HL-60 (cell line): ENCODE results near the gene DAGLA.

Source experiments
- DNase-seq, 2 experiments: peaks; one replicate each; pipeline ENCODE4 v3.0.0-alpha.2; 2010 to 2020; ENCODE audit warnings: low read depth in 1 of 2, low spot score in 1 of 2
- H3K27ac ChIP-seq: fragments of 250-450 bp; sonication (Bioruptor Pico); replicated peaks from 2 replicates; pipeline ENCODE4 v1.5.1; 2020; ENCODE audit warnings: mild to moderate bottlenecking, moderate library complexity
- H3K27me3 ChIP-seq: fragments of 250-450 bp; sonication (Bioruptor Pico); 2 replicates; pipeline ENCODE4 v1.5.1; 2021; ENCODE audit warnings: mild to moderate bottlenecking, moderate library complexity; ENCODE audit not compliant: insufficient read depth, poor library complexity, severe bottlenecking
- H3K4me3 ChIP-seq: replicated peaks from 2 replicates; pipeline ENCODE4 v1.5.1; 2011; ENCODE audit warnings: mild to moderate bottlenecking, control low read depth, low read length; ENCODE audit not compliant: insufficient read depth
- CTCF ChIP-seq: IDR thresholded peaks from one replicate; pipeline ENCODE4 v1.5.1; 2011; ENCODE audit warnings: low read length, control low read depth, inconsistent platforms; ENCODE audit not compliant: insufficient read depth
- GABPA ChIP-seq: IDR thresholded peaks from 2 replicates; pipeline ENCODE4 v1.6.1; 2012; ENCODE audit warnings: low read depth
- POLR2AphosphoS5 ChIP-seq: IDR thresholded peaks from 2 replicates; pipeline ENCODE4 v1.6.1; 2012; ENCODE audit warnings: low read depth
- REST ChIP-seq: IDR thresholded peaks from 2 replicates; pipeline ENCODE4 v1.6.1; 2012; ENCODE audit warnings: low read depth; ENCODE audit not compliant: insufficient replicate concordance
- SPI1 ChIP-seq: IDR thresholded peaks from 2 replicates; pipeline ENCODE4 v1.6.1; 2012; ENCODE audit warnings: low read depth, mild to moderate bottlenecking, borderline replicate concordance

DAGLA gene

GRCh38 chr11:61744181-61744580, 64.0 kb downstream of the DAGLA start:
- Histone ChIP-seq H3K27me3 (no peaks in the 10 kb centered on the region), H3K4me3 (no peak overlapping the region), H3K27ac (no peak overlapping the region)
- DNase-seq = no peak
- no peak for TF ChIP-seq POLR2AphosphoS5
- TF ChIP-seq GABPA = no peak
- no peak for TF ChIP-seq CTCF
- no peak for TF ChIP-seq REST
- no peak for TF ChIP-seq SPI1

GRCh38 chr11:61744609-61745156, 64.5 kb downstream of the DAGLA start:
- Histone ChIP-seq H3K27ac (no peak overlapping the region), H3K4me3 (no peak overlapping the region), H3K27me3 (no peaks in the 10 kb centered on the region)
- no peak for TF ChIP-seq POLR2AphosphoS5
- no peak for TF ChIP-seq GABPA
- TF ChIP-seq REST = no peak
- TF ChIP-seq CTCF = no peak
- no peak for TF ChIP-seq SPI1
- no peak for DNase-seq

- no peak overlapping the region for H3K4me3 ChIP-seq
- peaks cover 5% of the 10 kb centered on the region for H3K27me3 ChIP-seq
- H3K27ac ChIP-seq = no peak overlapping the region
- TF ChIP-seq REST (no peak), POLR2AphosphoS5 (no peak), SPI1 (no peak), GABPA (no peak), CTCF (no peak)
- DNase-seq = no peak
Observed at GRCh38 chr11:61745781-61746441, 65.7 kb downstream of the DAGLA start.
